ENCODE measurements around the gene ACAP3. TPM values are rescaled to one million over a fixed set of nuclear protein-coding genes. Genes with fewer than 3 reads are reported as not detected.

ACAP3 gene
- polyA plus RNA-seq, 4 donors, result 28.6 to 71.1 (median 50.6) TPM

GRCh38 chr1:1284221-1285101 lies 23.3 kb downstream of the ACAP3 start:
- FAIRE-seq (no peak), DNase-seq (no peak)
- Histone ChIP-seq H3K4me3 (ENCODE audit: low read depth in 1 of 3, low read length in 3 of 3) (no peak overlapping the region), H3K36me3 (ENCODE audit: control insufficient read depth in 3 of 3, insufficient read depth in 2 of 3, low read depth in 1 of 3, low read length in 3 of 3) (no peaks in the 10 kb centered on the region), H3K27me3 (ENCODE audit: control insufficient read depth in 3 of 3, insufficient read depth in 3 of 3, low read length in 3 of 3) (peaks cover 0 to 15% (median 4%) of the 10 kb centered on the region in 3 donors), H3K4me1 (ENCODE audit: control insufficient read depth in 3 of 3, insufficient read depth in 2 of 3, low read depth in 1 of 3, low read length in 2 of 3) (peaks cover 2 to 25% (median 3%) of the 10 kb centered on the region in 3 donors), H3K27ac (ENCODE audit: low read depth in 1 of 3, low read length in 2 of 3) (no peak overlapping the region), H3K9me3 (ENCODE audit: control insufficient read depth in 2 of 2, insufficient read depth in 1 of 2, low read depth in 1 of 2, low read length in 1 of 2) (no peaks in the 10 kb centered on the region)
- 82 to 89% (median 86%) methylated on average over 28 to 32 of the region's 32 CpGs for WGBS, 3 donors

- no peaks in the 10 kb centered on the region for H3K36me3 ChIP-seq (ENCODE audit: control insufficient read depth in 3 of 3, insufficient read depth in 2 of 3, low read depth in 1 of 3, low read length in 3 of 3)
- WGBS, 3 donors, result 3 to 14% (median 13%) methylated on average over 5 to 8 of the region's 9 CpGs
- FAIRE-seq, result no peak
These were observed 23.9 kb downstream of the ACAP3 start for GRCh38 chr1:1283821-1284220.

GRCh38 chr1:1282998-1283397 lies 24.7 kb downstream of the ACAP3 start:
- no peak overlapping the region for H3K4me3 ChIP-seq (ENCODE audit: low read depth in 1 of 3, low read length in 3 of 3)
- FAIRE-seq (no peak), DNase-seq (no peak)
- H3K4me1 ChIP-seq (ENCODE audit: control insufficient read depth in 3 of 3, insufficient read depth in 2 of 3, low read depth in 1 of 3, low read length in 2 of 3), result peaks cover 2 to 25% (median 3%) of the 10 kb centered on the region in 3 donors
- H3K27ac ChIP-seq (ENCODE audit: low read depth in 1 of 3, low read length in 2 of 3), result no peak overlapping the region
- H3K36me3 ChIP-seq (ENCODE audit: control insufficient read depth in 3 of 3, insufficient read depth in 2 of 3, low read depth in 1 of 3, low read length in 3 of 3), result no peaks in the 10 kb centered on the region
- H3K9me3 ChIP-seq (ENCODE audit: control insufficient read depth in 2 of 2, insufficient read depth in 1 of 2, low read depth in 1 of 2, low read length in 1 of 2), result no peaks in the 10 kb centered on the region
- WGBS, 3 donors, result 51 to 81% (median 70%) methylated on average over 14 of the region's 14 CpGs
- peaks cover 0 to 15% (median 4%) of the 10 kb centered on the region in 3 donors for H3K27me3 ChIP-seq (ENCODE audit: control insufficient read depth in 3 of 3, insufficient read depth in 3 of 3, low read length in 3 of 3)

More at GRCh38 chr1:1283821-1284220, 23.9 kb downstream of the ACAP3 start:
- H3K27ac ChIP-seq (ENCODE audit: low read depth in 1 of 3, low read length in 2 of 3), result no peak overlapping the region
- no peaks in the 10 kb centered on the region for H3K9me3 ChIP-seq (ENCODE audit: control insufficient read depth in 2 of 2, insufficient read depth in 1 of 2, low read depth in 1 of 2, low read length in 1 of 2)
- H3K4me3 ChIP-seq (ENCODE audit: low read depth in 1 of 3, low read length in 3 of 3), result no peak overlapping the region
- H3K27me3 ChIP-seq (ENCODE audit: control insufficient read depth in 3 of 3, insufficient read depth in 3 of 3, low read length in 3 of 3), result peaks cover 0 to 15% (median 4%) of the 10 kb centered on the region in 3 donors
- DNase-seq, result no peak
- H3K4me1 ChIP-seq (ENCODE audit: control insufficient read depth in 3 of 3, insufficient read depth in 2 of 3, low read depth in 1 of 3, low read length in 2 of 3), result peaks cover 2 to 25% (median 3%) of the 10 kb centered on the region in 3 donors

- no peaks in the 10 kb centered on the region for H3K36me3 ChIP-seq (ENCODE audit: control insufficient read depth in 3 of 3, insufficient read depth in 2 of 3, low read depth in 1 of 3, low read length in 3 of 3)
- peak overlapping the region; percentile 83 to 97 (median 92) for H3K27ac ChIP-seq (ENCODE audit: low read depth in 1 of 3, low read length in 2 of 3)
- FAIRE-seq (no peak), DNase-seq (peak; percentile 90 to 98)
- 12 to 45% (median 19%) methylated on average over 23 to 26 of the region's 26 CpGs for WGBS, 3 donors
- peaks cover 2 to 25% (median 3%) of the 10 kb centered on the region in 3 donors for H3K4me1 ChIP-seq (ENCODE audit: control insufficient read depth in 3 of 3, insufficient read depth in 2 of 3, low read depth in 1 of 3, low read length in 2 of 3)
- H3K27me3 ChIP-seq (ENCODE audit: control insufficient read depth in 3 of 3, insufficient read depth in 3 of 3, low read length in 3 of 3), result peaks cover 0 to 6% (median 0%) of the 10 kb centered on the region in 3 donors
- no peaks in the 10 kb centered on the region for H3K9me3 ChIP-seq (ENCODE audit: control insufficient read depth in 2 of 2, insufficient read depth in 1 of 2, low read depth in 1 of 2, low read length in 1 of 2)
- no peak overlapping the region for H3K4me3 ChIP-seq (ENCODE audit: low read depth in 1 of 3, low read length in 3 of 3)
These were observed 26.0 kb downstream of the ACAP3 start for GRCh38 chr1:1281533-1282321.

- WGBS, 3 donors, result 77 to 87% (median 82%) methylated on average over 20 to 21 of the region's 21 CpGs
These were observed 26.8 kb downstream of the ACAP3 start for GRCh38 chr1:1280782-1281481.

GRCh38 chr1:1279028-1279427 lies 28.7 kb downstream of the ACAP3 start:
- WGBS, 3 donors, result 83 to 88% (median 86%) methylated on average over 15 to 16 of the region's 17 CpGs
- Histone ChIP-seq H3K27me3 (ENCODE audit: control insufficient read depth in 3 of 3, insufficient read depth in 3 of 3, low read length in 3 of 3) (no peaks in the 10 kb centered on the region), H3K4me3 (ENCODE audit: low read depth in 1 of 3, low read length in 3 of 3) (no peak overlapping the region), H3K36me3 (ENCODE audit: control insufficient read depth in 3 of 3, insufficient read depth in 2 of 3, low read depth in 1 of 3, low read length in 3 of 3) (no peaks in the 10 kb centered on the region), H3K27ac (ENCODE audit: low read depth in 1 of 3, low read length in 2 of 3) (no peak overlapping the region), H3K4me1 (ENCODE audit: control insufficient read depth in 3 of 3, insufficient read depth in 2 of 3, low read depth in 1 of 3, low read length in 2 of 3) (peaks cover 2 to 31% (median 3%) of the 10 kb centered on the region in 3 donors), H3K9me3 (ENCODE audit: control insufficient read depth in 2 of 2, insufficient read depth in 1 of 2, low read depth in 1 of 2, low read length in 1 of 2) (no peaks in the 10 kb centered on the region)
- DNase-seq (no peak), FAIRE-seq (no peak)

More at GRCh38 chr1:1280782-1281481, 26.8 kb downstream of the ACAP3 start:
- FAIRE-seq, result no peak
- Histone ChIP-seq H3K4me1 (ENCODE audit: control insufficient read depth in 3 of 3, insufficient read depth in 2 of 3, low read depth in 1 of 3, low read length in 2 of 3) (peaks cover 2 to 24% (median 3%) of the 10 kb centered on the region in 3 donors), H3K9me3 (ENCODE audit: control insufficient read depth in 2 of 2, insufficient read depth in 1 of 2, low read depth in 1 of 2, low read length in 1 of 2) (no peaks in the 10 kb centered on the region), H3K4me3 (ENCODE audit: low read depth in 1 of 3, low read length in 3 of 3) (no peak overlapping the region), H3K27me3 (ENCODE audit: control insufficient read depth in 3 of 3, insufficient read depth in 3 of 3, low read length in 3 of 3) (no peaks in the 10 kb centered on the region), H3K36me3 (ENCODE audit: control insufficient read depth in 3 of 3, insufficient read depth in 2 of 3, low read depth in 1 of 3, low read length in 3 of 3) (no peaks in the 10 kb centered on the region), H3K27ac (ENCODE audit: low read depth in 1 of 3, low read length in 2 of 3) (peak overlapping the region; percentile 83 to 97 (median 92))
- DNase-seq, result no peak

GRCh38 chr1:1278620-1279019 lies 29.1 kb downstream of the ACAP3 start:
- 37 to 71% (median 56%) methylated on average over 13 of the region's 13 CpGs for WGBS, 3 donors
- Histone ChIP-seq H3K4me1 (ENCODE audit: control insufficient read depth in 3 of 3, insufficient read depth in 2 of 3, low read depth in 1 of 3, low read length in 2 of 3) (peaks cover 2 to 32% (median 3%) of the 10 kb centered on the region in 3 donors), H3K9me3 (ENCODE audit: control insufficient read depth in 2 of 2, insufficient read depth in 1 of 2, low read depth in 1 of 2, low read length in 1 of 2) (no peaks in the 10 kb centered on the region), H3K4me3 (ENCODE audit: low read depth in 1 of 3, low read length in 3 of 3) (no peak overlapping the region), H3K27ac (ENCODE audit: low read depth in 1 of 3, low read length in 2 of 3) (no peak overlapping the region), H3K36me3 (ENCODE audit: control insufficient read depth in 3 of 3, insufficient read depth in 2 of 3, low read depth in 1 of 3, low read length in 3 of 3) (no peaks in the 10 kb centered on the region), H3K27me3 (ENCODE audit: control insufficient read depth in 3 of 3, insufficient read depth in 3 of 3, low read length in 3 of 3) (no peaks in the 10 kb centered on the region)
- DNase-seq (peak in 1 of 2 donors; percentile 59), FAIRE-seq (no peak)

- DNase-seq (no peak), FAIRE-seq (no peak)
- H3K9me3 ChIP-seq (ENCODE audit: control insufficient read depth in 2 of 2, insufficient read depth in 1 of 2, low read depth in 1 of 2, low read length in 1 of 2), result no peaks in the 10 kb centered on the region
- no peak overlapping the region for H3K27ac ChIP-seq (ENCODE audit: low read depth in 1 of 3, low read length in 2 of 3)
- WGBS, 3 donors, result 74 to 83% (median 79%) methylated on average over 9 of the region's 9 CpGs
- peaks cover 0 to 13% (median 0%) of the 10 kb centered on the region in 3 donors for H3K36me3 ChIP-seq (ENCODE audit: control insufficient read depth in 3 of 3, insufficient read depth in 2 of 3, low read depth in 1 of 3, low read length in 3 of 3)
- no peak overlapping the region for H3K4me3 ChIP-seq (ENCODE audit: low read depth in 1 of 3, low read length in 3 of 3)
- no peaks in the 10 kb centered on the region for H3K27me3 ChIP-seq (ENCODE audit: control insufficient read depth in 3 of 3, insufficient read depth in 3 of 3, low read length in 3 of 3)
- peaks cover 2 to 31% (median 10%) of the 10 kb centered on the region in 3 donors for H3K4me1 ChIP-seq (ENCODE audit: control insufficient read depth in 3 of 3, insufficient read depth in 2 of 3, low read depth in 1 of 3, low read length in 2 of 3)
These were observed 31.9 kb downstream of the ACAP3 start for GRCh38 chr1:1275836-1276235.
